Measurements from ENCODE around the gene SND1.
"Not testable (repeated sequence)": the region's sequence is repeated elsewhere in the genome, so short reads cannot be mapped to it uniquely, and the experiment has no call there.

Gene SND1

GRCh38 chr7:127653396-127653795 lies 1.4 kb downstream of the SND1 start:
- DNase-seq: no peak

DNA sequence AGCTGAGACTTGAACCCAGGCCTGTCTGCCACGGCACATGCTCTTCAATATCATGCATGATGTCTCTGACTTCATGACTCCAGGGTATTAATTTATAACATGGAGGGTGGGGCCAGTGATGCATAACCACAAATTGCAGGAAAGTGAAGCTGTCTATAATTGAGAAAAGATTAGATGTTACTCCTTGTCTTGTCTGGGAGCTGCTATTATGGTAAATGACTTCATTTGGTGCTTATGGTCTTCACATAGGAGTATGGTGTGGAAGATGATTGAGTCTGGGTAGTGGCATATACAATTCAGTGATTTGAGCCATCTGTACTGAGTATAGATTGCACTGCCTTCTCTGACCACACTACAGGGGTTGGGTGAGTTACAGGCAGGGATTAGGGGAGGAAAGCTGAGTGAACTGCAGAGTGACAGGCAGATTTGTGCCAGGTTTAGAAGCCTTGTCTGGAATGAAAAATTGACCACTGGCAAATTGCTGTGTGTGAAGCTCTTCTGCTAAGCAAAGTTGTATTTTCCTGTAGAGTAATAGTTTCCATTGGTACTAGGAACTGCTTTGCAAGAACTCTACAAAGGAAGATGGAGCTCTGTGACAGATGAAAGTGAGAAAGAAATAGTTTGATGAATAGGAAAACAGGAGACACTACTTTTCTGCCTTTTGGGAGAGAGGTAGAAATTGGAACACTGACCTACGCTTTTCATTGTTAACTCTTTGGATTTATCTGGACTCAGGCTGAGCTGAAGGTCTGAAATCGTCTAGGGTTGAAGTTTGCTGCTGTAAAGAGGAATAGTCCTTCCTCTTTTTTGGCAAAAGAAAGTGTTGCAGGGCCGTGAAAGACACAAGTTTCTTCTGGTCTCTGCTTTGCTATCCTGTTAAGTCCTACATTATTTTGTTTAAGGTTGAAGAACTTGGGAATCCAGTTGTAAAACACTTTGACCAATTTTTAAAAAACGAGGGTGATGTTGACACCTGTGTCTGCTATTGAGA lies 2.7 kb downstream of the SND1 start:
- no peak for DNase-seq

DNA sequence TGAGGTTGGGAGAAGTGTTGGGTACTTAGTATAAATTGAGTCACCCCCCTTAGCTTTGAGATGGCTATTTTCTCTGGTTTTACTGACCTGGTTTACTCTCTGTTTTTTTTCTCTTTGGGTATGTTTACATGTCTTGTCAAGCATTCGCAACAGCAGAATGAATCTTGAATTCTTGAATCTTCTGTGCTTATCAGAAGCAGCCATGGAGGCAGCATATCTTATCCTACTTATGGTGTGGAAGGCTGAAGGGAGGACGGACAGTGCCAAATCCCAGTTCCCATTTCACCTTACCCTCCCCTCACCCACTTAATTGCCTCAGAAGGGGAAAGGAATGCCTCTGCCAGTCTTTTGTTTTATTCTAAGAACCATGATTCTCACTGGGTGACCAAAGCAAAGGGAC lies 3.7 kb downstream of the SND1 start:
- no peak for DNase-seq

DNA sequence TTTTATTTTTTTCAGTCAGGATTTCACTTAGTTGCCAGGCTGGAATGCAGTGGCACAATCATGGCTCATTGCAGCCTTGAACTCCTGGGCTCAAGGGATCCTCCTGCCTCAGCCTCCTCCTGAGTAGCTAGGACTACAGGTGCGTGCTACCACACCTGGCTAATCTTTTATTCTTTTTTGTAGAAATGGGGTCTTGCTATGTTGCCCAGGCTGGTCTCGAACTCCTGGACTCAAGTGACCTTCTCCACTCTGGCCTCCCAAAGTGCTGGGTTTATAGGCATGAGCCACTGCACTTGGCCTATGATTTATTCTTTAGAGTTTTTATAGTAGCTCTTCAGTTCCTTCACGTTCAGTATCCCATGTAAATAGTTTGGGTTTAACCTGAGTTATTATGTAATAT lies 5.5 kb downstream of the SND1 start:
- DNase-seq: no peak

- no peak for DNase-seq
Observed at GRCh38 chr7:127658970-127659630, 7.1 kb downstream of the SND1 start.

DNA sequence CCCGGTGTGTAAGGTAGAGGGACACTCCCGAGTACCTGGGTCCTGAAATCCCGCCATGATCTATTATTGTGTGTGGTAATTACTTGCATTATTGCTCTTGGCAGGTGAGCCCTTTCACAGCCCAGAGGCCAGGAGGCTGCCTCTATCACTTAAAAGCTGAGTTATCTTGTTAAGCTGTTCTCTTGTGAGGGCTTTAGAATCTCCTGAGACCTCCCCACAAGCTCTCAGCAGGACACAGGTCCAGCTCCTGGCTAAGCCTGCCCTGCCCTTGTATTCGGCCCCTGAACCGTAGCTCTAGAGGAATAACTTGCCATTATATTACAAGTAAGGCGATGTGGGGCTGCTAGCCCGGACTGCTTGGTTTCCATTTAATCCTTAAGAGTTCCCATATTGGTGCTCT lies 13.9 kb downstream of the SND1 start:
- DNase-seq: no peak

DNA sequence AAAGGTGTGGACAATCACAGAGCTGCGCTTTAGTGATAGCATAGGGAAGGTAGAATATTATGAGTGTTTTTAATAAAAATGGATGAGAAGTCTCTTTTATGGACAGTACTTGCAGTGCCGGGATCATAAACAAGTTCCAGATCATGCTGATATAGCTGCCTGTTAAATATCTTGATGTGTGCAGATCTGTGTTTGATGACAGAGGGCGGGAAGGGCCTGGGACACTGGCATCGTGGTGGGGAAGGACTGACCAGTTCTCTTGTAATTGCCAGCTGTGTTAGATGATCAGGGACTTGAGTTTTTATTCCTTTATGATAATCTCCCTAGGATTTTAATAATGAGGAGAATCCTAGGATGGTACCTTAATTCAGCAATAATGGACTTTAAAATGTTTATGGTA lies 14.6 kb downstream of the SND1 start:
- DNase-seq: no peak

GRCh38 chr7:127667017-127667670 lies 15.2 kb downstream of the SND1 start:
- no peak for DNase-seq

- no peak for DNase-seq
Observed at GRCh38 chr7:127667759-127668530, 16.0 kb downstream of the SND1 start.

DNA sequence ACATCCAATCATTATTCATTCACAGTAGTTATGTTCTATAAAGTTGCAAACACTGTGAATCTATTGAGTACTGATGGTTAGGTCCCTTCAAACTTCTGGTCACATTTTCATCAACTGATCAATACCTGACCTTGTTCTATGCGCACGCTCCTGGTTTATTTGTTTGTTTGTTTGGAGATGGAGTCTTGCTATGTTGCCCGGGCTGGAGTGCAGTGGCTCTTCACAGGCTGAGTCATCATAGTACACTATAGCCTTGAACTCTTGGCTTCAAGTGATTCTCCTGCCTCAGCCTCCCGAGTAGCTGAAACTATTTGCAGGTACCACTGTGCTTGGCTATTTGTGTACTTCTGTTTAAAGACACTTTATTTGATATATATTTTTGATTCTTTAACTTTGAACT lies 19.3 kb downstream of the SND1 start:
- no peak for DNase-seq

DNA sequence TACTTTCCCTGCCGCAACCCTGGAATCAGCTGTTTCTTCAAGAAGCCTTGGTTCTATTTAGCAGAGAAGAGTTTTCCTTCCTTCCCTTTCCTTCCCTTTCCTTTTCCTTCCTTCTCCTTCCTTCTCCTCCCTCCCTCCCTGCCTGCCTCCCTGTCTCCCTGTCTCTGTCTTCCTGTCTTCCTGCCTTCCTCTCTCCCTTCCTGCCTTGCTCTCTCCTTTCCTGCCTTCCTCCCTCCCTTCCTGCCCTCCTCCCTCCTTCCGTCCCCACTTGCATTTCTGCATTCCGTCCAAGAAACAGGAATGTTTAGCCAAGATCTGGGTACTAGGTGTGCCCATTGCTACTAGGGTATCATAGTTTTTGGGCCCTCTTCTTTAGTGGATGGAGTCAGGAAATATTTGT lies 21.9 kb downstream of the SND1 start:
- DNase-seq: no peak

DNA sequence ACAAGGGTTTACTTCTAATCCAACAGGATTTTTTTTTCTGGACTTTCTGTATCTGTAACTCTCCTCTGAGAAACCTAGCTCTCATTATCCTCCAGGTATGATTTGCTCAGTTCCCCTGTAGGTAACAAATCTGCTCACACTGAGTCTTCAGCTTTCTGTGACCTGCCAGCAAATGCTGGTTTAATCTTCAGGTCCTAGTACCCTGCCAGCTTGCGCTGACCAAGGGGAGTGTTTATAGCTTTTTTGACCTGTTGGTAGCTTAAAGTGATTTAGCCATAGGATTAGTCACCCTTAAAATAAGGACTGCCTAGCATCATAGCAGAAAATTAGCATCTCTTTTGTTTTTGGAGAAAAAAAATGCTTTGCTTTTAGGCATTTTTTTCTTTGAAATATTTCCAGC lies 22.4 kb downstream of the SND1 start:
- no peak for DNase-seq

DNA sequence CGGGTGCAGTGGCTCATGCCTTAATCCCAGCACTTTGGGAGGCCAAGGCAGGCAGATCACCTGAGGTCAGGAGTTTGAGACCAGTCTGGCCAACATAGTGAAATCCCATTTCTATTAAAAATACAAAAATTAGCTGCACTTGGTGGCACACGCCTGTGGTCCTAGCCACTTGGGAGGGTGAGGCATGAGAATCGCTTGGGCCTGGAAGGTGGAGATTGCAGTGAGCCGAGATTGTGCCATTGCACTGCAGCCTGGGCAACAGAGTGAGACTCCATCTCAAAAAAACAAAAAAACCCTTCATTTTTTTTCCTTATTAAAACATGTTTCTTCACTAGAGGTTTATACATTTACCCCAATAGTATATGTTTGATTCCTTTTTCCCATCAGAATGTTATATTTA lies 22.9 kb downstream of the SND1 start:
- not testable (repeated sequence) for DNase-seq

DNA sequence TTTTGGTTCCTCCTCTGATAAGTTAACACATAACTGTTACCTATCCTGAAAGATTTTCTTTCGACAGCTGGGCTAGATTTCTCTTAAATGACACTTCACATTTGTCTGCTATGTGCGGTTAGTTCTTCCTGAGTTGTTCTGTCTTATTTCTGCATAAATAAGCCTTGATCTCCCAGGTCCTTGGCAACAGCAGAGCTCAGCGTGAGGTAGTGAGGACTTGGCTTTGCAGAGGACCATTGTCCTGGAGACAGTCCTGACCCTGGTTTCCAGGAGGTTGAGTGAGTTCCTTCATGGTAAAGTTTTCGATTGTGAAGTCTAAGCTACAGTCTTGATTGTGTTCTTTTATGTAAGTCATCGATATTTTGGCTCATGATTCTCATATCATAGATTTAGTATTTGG lies 23.7 kb downstream of the SND1 start:
- DNase-seq: no peak

- DNase-seq: no peak
Observed at GRCh38 chr7:127677433-127678230, 25.6 kb downstream of the SND1 start.

DNA sequence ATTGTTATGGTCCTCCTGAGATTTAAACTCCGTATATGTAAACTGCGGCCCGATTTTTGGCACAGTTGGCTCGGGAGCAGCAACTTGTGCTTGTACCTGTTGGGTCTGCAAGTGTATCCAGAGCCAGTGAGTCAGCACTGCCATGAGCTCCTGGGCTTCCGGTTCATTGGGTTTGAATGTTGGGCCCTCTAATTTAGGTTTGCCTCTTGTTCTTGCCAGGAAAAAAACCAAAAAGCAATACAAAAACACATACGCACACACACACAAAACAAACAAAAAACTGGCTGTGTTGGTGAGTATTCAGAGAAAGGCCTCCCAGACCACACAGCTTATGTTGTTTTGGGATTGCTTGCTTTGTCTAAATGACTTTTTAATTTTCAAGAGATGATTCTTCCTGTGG lies 26.3 kb downstream of the SND1 start:
- DNase-seq: no peak

GRCh38 chr7:127678947-127679346 lies 27.0 kb downstream of the SND1 start:
- no peak for DNase-seq

GRCh38 chr7:127680983-127681382 lies 29.0 kb downstream of the SND1 start:
- no peak for DNase-seq

GRCh38 chr7:127682140-127682539 lies 30.1 kb downstream of the SND1 start:
- DNase-seq: no peak

DNA sequence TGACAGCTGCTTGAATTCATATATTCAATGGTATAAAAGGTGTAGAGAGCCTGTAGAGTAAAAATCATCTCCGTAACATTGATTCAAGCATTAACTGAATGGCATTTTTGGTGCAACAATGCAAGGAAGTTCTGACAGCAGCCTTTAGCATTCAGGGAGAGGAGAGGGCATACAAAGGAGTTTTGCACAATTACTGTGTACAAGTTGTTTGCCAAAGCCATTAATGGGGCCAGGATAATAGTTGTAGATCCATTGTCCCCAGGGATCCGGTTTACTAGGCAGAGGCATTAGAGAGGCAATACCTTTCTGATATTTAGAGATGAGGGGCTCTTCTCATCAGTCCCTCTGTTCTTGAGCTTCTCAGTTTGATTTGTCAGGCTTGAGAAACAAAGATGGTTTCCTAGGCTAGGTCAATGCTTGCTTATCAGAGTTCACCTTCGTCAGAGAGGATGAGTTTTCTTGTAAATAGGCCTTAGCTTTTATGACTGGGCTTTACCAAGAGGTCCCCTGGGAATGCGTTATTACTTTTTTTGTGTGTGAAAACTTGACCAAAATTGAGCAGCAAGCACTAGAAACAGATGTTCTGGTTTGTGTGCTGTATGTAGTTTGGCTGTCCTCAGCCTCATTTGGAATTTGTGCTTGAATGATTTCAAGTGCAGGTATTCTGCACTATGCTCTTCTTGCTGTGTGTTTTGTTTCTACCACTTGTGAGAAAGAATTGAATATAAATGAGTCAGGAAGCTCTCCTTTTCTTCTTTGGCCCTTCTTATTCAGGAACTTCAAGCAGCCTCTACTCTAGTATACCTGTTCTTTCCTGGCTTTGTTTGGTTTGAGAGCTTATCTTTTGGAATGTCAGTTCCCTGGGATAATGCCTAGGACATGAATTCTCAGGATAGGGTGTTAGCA lies 32.0 kb downstream of the SND1 start:
- no peak for DNase-seq

DNA sequence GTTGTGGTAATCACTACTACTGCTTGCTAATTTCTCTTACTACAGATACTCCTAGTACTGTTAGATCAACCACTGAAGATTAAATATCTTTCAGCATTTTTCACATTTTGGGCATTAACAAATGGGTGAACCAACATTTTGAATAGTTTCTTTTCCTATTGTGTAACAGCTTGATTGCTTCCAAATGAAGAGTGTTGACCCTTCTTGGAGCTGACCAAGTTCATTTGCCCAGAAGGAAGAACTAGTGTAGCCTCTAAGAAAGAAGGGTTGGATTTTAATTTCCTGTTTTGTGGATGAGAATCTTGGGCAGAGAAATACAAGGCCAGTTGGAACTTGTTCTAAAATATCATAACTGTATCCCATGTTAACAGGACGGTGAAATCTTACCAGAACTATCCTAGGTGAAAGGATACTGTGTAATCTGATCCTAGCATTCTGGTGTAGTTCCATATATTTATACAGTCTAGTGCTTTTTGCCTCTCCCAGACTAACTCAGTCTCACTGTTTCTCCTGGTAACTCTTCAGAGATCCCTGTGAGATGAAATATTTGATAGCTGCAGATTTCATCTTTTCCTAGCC lies 37.3 kb downstream of the SND1 start:
- no peak for DNase-seq

All from NCI-H2029 treated with DMSO at 0.1 percent for 48 hours (cell line).